NCI-H2196 treated with DMSO at 0.1 percent for 48 hours (cell line): ENCODE measurements around the gene SH3TC1.
A peak's percentile ranks its signal among the peaks of the same experiment; 100 is the strongest.

Experiments
- DNase-seq: peaks from one replicate; lab custom pipeline; 2025; ENCODE audit not compliant: unreplicated experiment; lab: John Stamatoyannopoulos, UW

The SH3TC1 gene

DNA sequence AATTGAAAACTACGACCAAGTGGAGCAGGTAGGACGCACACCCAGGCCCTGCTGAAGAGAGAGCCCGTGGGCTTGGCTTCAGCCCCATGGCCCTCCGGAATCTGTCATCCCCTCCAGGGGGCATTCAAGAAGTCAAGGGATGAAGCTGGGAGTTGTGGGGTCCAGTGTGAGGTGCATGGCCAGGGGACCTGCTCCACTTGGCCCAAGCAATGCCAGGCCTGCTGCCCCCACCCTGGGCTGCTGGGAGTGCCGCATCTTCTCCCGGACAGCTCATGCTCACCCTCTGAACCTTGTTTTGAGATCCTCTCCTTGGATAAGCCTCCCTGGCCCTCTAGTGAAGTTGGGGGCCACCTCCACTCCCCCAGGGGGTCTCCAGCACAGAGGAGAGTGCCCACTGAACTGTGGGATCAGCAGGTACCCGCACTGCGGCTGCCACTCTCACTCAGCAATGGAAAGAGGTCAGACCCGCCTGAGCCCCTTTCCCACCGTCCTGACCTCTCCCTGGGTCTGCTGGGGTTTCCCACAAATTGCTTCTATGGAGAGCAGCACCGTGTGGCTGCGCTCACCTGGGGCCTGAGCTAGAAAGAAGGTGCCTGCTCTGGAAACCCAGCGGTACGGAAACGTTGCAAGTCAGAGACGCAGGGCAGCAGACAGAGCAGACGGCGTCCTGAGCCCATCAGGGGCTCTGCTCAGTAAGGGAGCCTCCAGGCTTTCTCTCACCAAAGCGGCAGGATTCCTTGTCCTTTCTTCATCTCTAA, 35.5 kb upstream of the SH3TC1 start:
- DNase-seq: no peak

DNA sequence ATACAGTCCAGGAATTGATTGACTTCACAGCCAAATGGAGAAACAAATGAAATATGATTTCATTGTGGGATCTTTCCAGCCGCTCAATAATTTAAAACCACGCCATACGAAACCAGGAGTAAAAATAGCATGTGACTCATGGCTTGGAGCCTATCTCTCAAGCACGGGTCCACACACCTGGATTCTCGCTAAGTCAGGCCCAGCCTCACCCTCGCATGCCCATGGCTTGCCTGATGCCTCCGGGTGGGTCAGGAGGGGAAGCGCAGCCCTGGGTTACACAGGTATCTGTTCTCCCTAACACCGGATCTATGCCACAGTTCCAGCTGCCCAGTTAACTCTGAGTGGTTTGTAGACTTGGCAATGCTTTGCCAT, 34.9 kb upstream of the SH3TC1 start:
- DNase-seq: no peak

DNA sequence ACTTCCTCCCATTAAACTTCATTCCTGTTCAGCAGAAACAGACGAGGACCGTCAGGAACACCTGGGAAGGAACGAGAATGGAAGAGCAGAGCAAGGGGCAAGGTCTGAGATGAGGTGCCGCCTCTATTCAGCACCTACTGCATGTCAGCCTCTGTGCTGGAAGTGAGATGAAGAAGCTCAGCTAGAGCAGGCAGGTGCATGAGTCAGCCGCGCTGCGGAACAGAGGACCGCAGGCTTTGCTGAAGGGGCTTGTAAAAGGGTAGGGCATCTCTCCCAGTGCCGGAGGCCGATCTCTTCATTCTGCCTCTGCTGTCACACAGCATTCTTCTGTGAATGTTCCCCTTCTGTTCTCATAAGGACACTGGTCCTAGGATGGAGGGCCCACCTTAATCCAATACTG, 34.4 kb upstream of the SH3TC1 start:
- DNase-seq: no peak

DNA sequence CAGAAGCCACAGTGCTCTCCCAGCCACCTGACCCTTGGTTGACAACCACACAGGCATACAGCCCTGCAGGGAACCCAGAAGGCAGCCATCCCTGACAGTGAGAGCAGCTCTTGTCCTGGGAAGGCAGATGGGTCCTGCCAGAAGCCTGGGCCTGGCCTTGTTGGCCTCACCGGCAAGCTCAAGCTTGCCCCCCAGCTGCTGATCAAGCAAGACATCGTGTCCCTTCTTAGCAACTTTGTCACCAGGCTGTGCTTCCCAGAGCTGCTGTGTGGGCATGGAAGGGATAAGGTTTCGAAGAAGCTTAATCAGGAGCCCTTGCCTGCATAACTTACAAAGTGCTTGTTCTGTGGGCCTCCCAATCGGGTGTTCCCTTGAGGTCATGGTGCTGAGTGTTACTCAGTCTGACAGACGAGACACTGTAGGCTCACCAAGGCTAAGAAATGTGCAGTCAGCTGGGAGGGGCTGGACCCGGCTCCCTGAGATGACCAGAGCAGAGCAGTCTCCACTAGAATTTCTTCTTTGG, 33.7 kb upstream of the SH3TC1 start:
- no peak for DNase-seq

DNA sequence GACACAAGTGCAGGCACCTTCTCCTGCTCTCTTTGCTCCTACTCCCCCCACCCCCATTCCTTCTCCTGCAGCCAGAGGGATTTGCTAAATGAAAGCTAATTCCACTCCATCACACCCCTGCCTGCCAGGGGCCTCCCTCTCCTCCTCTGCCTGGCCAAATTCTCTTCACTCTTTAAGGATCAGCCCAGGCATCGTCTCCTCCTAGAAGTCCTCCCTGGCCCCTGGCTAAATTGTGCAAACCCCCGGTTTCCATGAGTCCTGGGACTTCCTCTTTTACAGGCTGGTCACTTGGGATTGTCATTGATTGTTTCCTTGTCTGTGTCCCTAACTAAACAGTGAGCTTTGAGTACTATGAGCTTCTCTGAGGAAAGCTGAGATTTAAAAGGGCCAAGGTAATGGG, 31.8 kb upstream of the SH3TC1 start:
- DNase-seq: no peak

DNA sequence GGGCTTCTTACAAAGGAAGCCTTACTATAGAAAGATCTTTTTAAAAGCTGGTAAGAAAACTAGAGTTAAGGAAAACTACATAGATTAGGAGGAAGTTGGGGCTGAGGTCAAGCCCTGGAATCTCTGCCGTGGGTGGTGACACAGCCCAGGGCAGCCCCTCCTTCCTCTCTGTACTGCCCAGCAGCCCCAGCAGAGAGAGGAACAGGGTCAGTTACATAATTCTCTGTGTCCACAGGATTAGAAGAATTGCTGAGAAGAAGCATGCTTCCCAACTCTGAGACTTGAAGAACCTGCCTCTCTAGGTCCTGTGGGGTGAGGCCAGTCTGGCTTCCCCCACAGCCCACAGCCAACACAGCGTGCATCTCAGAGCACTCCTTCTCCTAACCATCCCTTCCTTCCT, 31.3 kb upstream of the SH3TC1 start:
- DNase-seq: no peak

DNA sequence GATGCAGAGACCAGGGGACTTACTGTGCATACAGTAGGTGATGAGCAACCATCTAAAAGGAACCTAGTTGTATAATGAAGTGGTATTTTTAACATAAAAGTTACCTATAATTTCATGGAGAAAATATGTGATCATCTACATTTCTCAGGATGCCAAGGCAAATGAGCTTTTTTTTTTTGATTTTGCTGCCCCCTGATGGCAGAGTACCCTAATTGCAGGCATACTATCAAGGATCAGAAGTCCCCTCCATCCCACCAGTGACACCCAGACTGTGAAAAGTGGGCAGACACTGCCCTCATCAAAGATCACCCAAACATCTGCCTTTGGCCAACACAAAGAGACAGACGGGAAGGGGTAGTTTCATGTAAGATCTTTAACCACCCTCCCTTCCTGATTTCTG, 30.9 kb upstream of the SH3TC1 start:
- no peak for DNase-seq

DNA sequence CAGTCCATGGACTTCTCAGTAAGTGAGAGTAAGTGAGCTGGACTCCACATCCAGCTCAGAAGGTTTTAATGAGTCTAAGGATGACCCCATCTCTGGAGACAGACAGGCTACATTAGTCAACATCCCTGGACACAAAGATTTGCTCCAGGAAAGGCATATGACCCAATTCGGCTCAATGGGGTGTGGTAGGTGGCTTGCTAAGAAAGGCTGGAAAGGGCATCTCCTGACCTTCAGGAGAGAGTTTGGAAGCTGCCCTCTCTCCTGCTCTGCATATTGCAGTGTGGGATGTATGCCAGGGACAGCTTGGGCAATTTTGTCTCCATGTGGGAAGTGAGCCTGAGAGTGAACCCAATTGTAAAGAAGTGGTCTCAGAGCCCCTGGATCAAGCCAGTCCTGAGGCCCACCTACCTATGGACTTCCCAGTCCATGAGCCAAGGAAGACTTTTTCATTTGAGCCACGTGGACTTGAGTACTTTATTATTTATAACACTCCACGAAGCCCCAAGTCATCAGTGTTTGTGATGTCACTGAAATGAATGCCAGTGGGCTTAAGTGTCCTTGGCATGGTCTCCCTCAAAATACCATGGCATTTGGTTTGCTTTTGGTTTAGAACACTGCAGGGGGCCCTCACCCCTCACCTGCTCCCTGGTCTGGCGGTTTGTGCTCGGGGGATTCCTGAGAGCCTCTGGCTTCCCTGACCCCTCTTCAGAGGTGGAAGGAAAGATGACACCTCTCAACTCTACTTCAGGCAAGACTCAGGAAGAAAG, 30.1 kb upstream of the SH3TC1 start:
- DNase-seq: no peak

DNA sequence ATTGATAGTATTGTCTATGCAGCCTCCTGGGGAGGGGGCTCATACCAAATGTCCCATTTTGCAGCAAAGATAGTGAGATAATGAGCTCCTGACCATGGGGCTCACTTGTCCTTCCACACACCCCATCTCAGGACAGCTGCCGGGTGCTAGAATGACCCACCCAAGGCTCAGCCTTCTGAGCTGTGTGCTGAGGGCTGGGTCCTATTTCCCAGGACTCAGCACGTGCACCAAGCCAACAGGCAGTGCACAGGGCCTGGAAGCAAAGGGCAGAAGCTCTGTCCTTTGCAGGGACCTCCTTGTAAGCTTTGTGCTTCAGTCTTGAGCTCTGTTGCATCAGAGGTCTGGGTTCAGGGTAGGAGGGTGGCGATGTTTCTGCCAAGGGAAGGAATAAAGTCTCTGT, 29.3 kb upstream of the SH3TC1 start:
- DNase-seq: no peak

DNA sequence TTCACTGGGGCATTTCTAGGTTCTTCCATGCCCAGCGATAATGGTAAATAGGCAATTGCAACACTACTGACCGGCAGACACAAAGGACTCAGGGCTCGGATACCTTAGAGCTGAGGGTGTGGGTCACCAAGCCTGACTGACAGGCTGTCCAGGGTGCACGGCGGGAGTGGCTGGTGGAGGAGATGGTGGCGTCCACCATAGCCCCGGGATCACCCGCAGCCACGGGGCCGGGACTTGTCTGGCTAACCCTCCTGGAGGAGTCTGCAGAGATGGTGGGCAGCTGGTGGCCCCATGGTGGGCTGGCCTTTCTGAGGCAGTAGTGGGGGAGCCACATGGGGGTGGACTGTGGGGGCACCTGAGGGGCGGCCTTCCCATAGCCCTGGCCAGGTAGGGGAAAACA, 28.7 kb upstream of the SH3TC1 start:
- no peak for DNase-seq

DNA sequence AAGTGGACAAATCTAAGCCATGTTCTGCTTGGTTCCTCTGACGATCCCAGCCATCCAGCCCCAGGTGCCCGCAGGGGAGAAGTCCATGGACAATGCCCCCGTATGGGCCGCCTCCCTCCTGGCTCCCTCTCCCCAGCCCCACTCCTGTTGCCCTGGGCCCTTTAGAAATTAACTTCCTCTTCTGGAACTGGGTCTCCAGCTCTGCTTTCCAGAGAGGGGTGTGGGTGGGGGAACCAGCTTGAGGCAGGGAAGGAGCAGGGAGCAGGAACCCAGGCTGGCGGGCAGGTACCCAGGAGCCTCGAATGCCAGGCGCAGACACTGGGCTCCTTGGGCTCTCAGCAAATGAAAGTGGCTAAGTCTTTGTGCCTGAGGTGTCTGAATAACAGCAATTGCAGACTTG, 27.8 kb upstream of the SH3TC1 start:
- no peak for DNase-seq

DNA sequence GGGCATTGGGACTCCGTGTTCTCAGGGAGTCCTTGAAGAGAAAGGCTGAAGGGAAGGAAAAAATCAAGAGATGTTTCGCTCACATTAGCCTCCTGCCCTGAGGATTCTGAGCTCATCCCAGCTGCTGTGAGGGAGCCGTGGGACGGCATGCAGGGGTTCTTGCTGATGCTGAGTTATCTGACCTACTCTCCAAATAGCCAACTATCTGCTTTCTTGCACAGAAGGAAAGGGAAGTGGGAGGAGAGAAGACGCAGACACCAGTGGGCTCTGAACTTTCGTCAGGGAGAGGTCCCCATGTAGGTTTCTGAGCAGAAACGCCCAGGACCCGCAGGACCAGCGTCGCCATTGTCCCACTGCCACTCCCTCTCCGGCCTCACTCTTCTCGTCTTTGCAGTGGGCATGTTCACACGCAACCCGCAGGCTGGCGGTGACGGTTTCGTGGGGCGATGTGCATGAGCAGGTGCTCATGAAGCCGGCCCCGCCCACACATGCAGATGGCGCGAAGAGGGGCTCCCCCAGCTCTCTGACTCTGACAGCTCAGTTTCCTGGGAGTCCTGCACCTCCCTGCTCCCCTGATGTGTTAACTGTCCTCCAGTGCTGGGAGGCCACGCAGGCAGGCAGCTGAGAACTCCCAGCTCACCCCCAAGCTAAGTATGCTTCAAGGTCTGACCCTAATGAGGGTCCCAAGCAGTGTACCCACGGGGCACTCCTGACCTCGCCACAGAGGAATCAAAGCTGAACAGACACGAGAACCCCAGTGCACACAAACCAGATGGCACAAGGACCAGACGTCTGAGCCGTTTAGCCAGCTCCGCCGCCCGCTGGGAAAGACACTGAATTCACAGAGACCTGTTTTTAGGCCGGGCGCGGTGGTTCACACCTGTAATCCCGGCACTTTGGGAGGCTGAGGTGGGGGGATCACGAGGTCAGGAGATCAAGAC, 26.8 kb upstream of the SH3TC1 start:
- no peak for DNase-seq

DNA sequence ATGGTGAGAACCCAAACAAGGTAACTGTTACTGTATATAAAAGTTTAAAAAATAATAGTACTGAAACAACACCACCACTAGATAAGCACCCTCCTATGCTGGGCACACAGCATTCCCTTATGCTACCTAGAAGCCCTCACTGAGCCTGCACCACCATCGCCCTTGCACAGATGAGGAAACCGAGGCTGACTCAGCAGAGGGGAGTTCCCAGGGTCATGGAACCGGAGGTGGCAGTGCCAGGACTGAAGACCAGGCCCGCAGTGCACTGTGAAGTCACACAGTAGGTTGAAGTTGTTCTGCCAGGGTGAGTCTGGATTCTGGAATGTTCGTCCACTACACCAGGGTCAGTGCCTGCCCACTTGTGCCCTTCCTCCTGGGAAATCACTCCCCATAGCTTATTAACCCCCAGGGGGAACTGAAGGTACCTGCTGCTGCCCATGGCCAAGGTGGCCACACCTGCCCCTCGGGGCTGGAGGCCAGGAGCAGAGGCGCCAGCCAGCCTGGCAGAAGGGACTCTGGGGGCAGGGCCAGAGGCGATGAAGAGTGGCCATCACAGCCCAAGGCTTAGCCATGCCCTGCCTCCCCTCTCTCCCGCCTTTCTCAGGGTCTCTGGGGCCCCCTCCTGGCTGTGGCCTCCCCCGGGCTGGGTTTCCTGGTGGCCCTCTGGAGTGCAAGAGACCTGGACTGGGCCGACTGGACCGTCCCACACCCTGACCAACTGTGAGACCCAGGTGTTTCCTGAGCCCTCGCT, 25.4 kb upstream of the SH3TC1 start:
- DNase-seq: no peak

DNA sequence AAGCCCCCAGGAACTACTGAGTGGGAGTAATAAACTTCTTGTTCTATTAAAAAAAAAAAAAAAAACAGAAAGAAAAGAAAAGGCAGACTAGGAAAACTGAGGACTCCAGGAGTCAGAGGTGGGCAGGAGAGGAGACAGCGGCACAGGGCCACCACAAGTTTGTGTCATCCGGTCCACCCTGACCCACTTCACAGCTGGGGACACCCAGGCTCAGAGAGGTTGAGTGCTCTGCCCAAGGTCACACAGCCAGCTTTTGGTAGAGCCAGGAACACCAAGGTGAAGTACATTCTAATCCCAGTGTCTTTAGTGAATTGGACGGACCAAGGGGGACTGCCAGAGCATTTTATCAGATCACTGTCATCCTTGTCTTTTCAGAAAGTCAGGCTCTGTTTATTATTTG, 24.1 kb upstream of the SH3TC1 start:
- DNase-seq: no peak

DNA sequence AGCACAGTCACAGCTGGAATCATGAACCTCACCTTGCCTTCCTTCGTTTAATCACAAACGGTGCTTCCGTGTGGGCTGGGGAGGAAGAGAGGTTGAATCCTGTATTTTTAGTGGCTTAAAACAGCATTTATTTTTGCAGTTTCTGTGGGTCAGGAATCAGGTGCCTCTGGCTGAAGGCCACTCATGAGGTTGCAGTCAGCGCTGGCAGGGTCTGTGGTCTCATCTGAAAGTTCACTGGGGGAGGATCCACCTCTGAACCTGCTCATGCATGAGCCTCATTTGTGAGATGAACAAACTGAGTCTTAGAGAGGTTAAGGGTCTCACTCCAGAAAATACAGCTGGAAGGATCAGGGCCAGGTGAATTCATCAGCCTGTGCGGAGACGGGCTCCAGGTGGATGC, 23.4 kb upstream of the SH3TC1 start:
- DNase-seq: no peak

DNA sequence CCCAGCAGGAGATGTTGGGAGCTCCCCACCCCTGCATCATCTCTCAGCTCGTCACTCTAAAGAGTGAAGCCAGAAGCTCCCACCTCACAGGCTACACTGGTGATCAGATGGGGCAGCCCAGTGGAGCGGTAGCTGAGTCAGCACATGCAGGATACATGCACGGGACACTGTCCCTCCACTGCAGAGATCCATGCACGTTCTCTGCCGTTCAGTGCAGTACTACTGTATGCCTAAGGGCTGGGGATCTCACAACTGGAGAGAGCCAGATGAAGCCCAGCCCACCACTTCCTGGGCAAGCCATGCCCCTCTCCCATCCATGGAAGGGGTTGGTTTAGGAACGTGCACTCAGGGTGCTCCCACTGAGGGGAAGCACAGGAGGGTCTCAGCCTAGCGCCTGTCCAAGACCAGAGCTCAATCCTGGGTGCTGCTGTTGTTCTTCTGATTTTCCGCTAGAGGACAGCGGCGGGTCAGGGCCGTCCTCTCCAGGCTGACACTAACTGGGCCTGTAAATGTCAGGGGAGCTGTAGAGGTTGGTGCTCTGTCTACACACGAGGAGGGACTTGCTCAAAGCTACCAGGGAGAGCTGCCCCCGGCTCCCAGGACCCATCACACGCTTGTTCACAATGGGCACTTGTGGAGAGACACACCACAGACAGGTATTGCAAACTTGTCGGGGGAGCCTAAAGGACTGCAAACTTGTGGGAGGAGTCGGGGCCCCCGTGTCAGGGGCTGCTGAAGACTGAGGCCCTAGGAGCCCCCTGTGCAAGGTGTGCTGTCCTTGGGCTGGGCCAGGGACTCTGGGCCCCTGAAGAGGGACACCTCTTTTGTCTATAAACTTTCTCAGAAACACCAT, 22.3 kb upstream of the SH3TC1 start:
- peak; percentile 60 for DNase-seq

DNA sequence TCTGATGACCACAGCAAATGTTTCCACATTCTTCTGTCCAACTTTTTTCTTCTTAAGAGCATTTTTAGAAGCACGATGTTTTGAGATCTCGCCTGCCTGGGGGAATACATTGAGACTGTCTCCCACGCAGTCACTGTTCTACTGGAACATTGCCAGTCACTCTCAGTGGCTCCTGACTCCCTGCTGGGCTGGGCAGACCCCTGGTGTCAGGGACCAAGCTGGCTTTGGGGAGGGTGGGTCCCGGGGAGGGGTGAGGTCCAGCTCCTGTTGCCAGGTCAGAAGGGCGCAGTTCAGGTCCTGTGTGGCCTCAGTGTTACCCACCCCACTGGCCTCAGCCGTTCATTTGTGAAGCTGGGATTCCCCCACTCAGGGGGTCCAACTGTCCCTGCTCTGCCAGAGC, 21.5 kb upstream of the SH3TC1 start:
- DNase-seq: no peak

DNA sequence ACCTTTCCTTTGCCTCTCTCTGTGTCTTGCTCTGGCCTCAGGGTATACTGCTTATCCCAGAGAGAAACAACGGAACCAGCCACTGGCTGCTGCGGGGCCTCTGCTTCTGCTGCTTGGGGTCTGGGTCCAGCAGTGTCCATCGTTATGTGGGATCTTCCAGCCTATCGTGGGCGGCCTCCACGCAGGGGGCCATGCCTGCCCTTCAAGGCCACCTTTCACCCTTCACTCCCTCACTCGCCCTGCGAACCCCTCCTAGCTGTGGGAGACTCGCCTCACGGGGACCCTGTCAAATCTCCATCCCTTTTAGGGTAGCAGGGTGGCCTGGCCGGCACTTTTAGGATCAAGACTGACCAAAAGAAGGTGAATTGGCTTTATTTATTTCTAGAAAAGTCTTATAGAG, 21.1 kb upstream of the SH3TC1 start:
- no peak for DNase-seq

DNA sequence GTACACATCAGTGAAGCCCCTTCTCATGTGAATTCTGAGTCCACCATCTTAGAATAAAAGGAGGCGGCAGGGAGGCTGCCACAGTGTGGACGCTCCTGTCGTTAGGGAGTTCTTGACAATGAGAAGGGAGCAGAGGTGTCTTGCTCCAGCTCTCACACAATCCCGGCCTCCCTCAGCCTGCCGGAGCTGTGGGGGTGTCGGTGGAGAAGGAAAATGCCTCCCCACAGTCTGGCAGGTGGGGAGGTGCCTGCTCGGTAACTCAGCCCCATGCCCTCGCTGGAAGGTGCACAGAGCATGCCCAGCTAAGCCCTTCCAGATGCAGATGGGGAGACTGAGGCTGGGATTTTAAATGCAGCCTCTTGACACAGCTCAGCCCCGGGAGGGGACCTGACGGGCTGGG, 20.0 kb upstream of the SH3TC1 start:
- no peak for DNase-seq

DNA sequence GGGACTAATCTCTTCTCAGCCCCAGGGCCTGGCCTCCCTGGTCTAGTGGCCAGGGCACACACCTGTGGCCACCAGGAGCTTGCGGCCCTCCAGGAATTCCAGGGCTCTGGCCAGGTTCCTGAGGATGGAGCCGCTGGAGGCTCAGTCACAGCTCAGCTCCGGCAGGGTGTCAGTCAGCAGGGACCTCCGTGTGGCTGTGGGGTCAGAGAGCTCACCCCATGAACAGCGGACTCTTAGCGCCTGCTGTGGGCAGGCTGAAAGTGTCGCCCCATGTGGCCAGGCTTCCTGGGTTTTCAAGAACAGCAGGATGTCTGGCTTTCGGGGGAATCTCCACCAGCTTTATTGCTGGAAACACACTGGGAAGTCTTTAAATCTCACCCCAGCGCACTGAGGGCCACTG, 19.3 kb upstream of the SH3TC1 start:
- no peak for DNase-seq
